SK-N-SH (cell line): ENCODE results near the gene KSR2.

Source experiments
- CTCF ChIP-seq: fragments of 200-600 bp; sonication (generic); IDR thresholded peaks from 2 replicates; pipeline ENCODE4 v1.6.1; 2017; ENCODE audit warnings: antibody characterized with exemption, mild to moderate bottlenecking, moderate library complexity
- NRF1 ChIP-seq: IDR thresholded peaks from 2 replicates; pipeline ENCODE4 v1.6.1; 2012; ENCODE audit warnings: low read depth, mild to moderate bottlenecking, low read length

- TF ChIP-seq CTCF, result no peak
- TF ChIP-seq NRF1, result no peak
Observed at GRCh38 chr12:117718559-117718958, 250.2 kb downstream of the KSR2 start.
